AG04450 (cell line): ENCODE data around the gene NECTIN1. TPM values are rescaled to one million over a fixed set of nuclear protein-coding genes. Genes with fewer than 3 reads are reported as not detected.

ENCODE experiments used
- CTCF ChIA-PET: fragments of 300-600, 350-600 bp; formaldehyde crosslinking; extraction: SDS; loops from one replicate; lab custom pipeline; 2022; ENCODE audit warnings: antibody characterized with exemption, inconsistent platforms; lab: Charles Lee
- POLR2A ChIA-PET: fragments of 350-600 bp; formaldehyde crosslinking; extraction: SDS; loops from one replicate; lab custom pipeline; 2021; ENCODE audit warnings: antibody characterized with exemption, inconsistent platforms; lab: Yijun Ruan, JAX
- DNase-seq: peaks from one replicate; pipeline ENCODE4 v3.0.0-alpha.2; 2011; ENCODE audit warnings: low read depth, low spot score
- H3K27ac ChIP-seq: one replicate; pipeline ENCODE4 v1.5.1; 2012; ENCODE audit warnings: low read depth, low read length, control low read depth
- H3K27me3 ChIP-seq: one replicate; pipeline ENCODE4 v1.6.0; 2012; ENCODE audit warnings: low read length; ENCODE audit not compliant: control insufficient read depth, insufficient read depth
- H3K4me3 ChIP-seq: 2 replicates; pipeline ENCODE4 v1.5.1; 2011; ENCODE audit warnings: mild to moderate bottlenecking, low read depth, low read length, control low read depth
- H3K9me3 ChIP-seq: 2 replicates; pipeline ENCODE4 v1.5.1; 2012; ENCODE audit warnings: low read length; ENCODE audit not compliant: control insufficient read depth, insufficient read depth
- CTCF ChIP-seq: IDR thresholded peaks from 2 replicates; pipeline ENCODE4 v1.5.1; 2011; ENCODE audit warnings: low read depth, low read length, control low read depth, inconsistent platforms
- polyA plus RNA-seq: library from polyadenylated mRNA; depleted of rRNA; stranded (reverse); fragments of >200 nt; gene quantifications from 2 replicates; pipeline ENCODE4 v1.2.3, GENCODE V29; 2011

The NECTIN1 gene
- polyA plus RNA-seq, 1 experiment: 2.8 TPM

- no peak for TF ChIP-seq CTCF
- ChIA-PET POLR2A (no interaction called here), CTCF (interaction anchor here (4.7 to 5.1 kb wide), 2 partner anchors 66 to 445 kb away, joined by 29 to 33 read pairs; partner anchors contain the start of gene NECTIN1)
- H3K27me3 ChIP-seq: peaks cover 2% of the 10 kb centered on the region
- no peak for DNase-seq
- no peak overlapping the region for H3K4me3 ChIP-seq
- no peaks in the 10 kb centered on the region; the same call in 1 of the 2 replicates for H3K9me3 ChIP-seq
- H3K27ac ChIP-seq: no peak overlapping the region
Measured at GRCh38 chr11:119663279-119663678, 65.7 kb downstream of the NECTIN1 start.

GRCh38 chr11:119661226-119661625 lies 67.8 kb downstream of the NECTIN1 start:
- ChIA-PET POLR2A (no interaction called here), CTCF (no interaction called here)
- DNase-seq: no peak
- no peak for TF ChIP-seq CTCF
- H3K27ac ChIP-seq: no peak overlapping the region
- H3K27me3 ChIP-seq: peaks cover 6% of the 10 kb centered on the region
- no peaks in the 10 kb centered on the region; the same call in 1 of the 2 replicates for H3K9me3 ChIP-seq
- no peak overlapping the region for H3K4me3 ChIP-seq

GRCh38 chr11:119659971-119660723 lies 68.9 kb downstream of the NECTIN1 start:
- no peak for DNase-seq
- ChIA-PET CTCF (no interaction called here), POLR2A (no interaction called here)
- H3K9me3 ChIP-seq: no peaks in the 10 kb centered on the region; the same call in 1 of the 2 replicates
- no peak for TF ChIP-seq CTCF
- peaks cover 9% of the 10 kb centered on the region for H3K27me3 ChIP-seq
- no peak overlapping the region for H3K27ac ChIP-seq
- no peak overlapping the region for H3K4me3 ChIP-seq

- DNase-seq: no peak
- no peaks in the 10 kb centered on the region for H3K9me3 ChIP-seq
- H3K4me3 ChIP-seq: no peak overlapping the region
- POLR2A ChIA-PET: no interaction called here
- no peak overlapping the region for H3K27ac ChIP-seq
- TF ChIP-seq CTCF: no peak
- CTCF ChIA-PET: no interaction called here
- peaks cover 22% of the 10 kb centered on the region for H3K27me3 ChIP-seq
Measured at GRCh38 chr11:119652907-119653659, 75.9 kb downstream of the NECTIN1 start.
